OCI-LY7 (cell line): Measurements from ENCODE around the gene CHMP1B.

Source experiments
- EZH2phosphoT487 ChIP-seq: fragments of 200-600 bp; sonication (generic); IDR thresholded peaks from 2 replicates; pipeline ENCODE4 v1.6.1; 2018; ENCODE audit warnings: low read depth, borderline replicate concordance, mild to moderate bottlenecking, mixed run types, antibody characterized with exemption, low read length, moderate library complexity, mixed read lengths
- TF ChIP-seq, protein P1 (sequence below): fragments of 200-600 bp; sonication (generic); conservative IDR thresholded peaks from 2 replicates; pipeline ENCODE4 v1.5.1; 2014; ENCODE audit warnings: mild to moderate bottlenecking, antibody characterized with exemption, low read length, moderate library complexity, mixed read lengths

DNA sequence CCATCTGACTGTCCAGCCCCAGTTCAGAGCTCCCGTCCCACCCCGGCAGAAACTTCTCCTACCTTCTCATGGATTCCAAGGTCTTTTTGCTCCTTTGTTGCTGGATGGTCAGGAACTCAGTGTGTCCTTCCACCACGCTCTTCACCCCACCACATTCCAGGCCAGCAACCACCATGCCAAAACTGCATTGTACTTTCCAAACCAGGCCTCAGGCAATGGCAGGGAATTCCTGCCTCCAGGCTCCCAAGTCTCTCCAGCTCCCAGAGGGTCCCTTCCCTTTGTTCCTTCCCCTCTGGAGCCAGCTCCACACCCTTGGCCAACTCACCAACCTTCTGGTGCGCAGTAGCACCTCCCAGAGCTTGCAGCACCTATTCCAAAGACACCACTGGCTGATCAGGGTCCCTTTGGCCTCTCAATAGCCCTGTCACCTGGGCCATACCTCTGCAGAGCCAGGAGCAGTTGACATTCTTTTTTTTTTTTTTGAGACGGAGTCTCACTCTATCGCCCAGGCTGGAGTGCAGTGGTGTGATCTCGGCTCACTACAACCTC is 8.1 kb downstream of the CHMP1B start:
- TF ChIP-seq, protein P1, sequence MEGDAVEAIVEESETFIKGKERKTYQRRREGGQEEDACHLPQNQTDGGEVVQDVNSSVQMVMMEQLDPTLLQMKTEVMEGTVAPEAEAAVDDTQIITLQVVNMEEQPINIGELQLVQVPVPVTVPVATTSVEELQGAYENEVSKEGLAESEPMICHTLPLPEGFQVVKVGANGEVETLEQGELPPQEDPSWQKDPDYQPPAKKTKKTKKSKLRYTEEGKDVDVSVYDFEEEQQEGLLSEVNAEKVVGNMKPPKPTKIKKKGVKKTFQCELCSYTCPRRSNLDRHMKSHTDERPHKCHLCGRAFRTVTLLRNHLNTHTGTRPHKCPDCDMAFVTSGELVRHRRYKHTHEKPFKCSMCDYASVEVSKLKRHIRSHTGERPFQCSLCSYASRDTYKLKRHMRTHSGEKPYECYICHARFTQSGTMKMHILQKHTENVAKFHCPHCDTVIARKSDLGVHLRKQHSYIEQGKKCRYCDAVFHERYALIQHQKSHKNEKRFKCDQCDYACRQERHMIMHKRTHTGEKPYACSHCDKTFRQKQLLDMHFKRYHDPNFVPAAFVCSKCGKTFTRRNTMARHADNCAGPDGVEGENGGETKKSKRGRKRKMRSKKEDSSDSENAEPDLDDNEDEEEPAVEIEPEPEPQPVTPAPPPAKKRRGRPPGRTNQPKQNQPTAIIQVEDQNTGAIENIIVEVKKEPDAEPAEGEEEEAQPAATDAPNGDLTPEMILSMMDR, result no peak
- TF ChIP-seq EZH2phosphoT487, result no peak
